D721Med (cell line): ENCODE results near the gene SYTL3.

ENCODE experiments used
- DNase-seq: peaks from one replicate; pipeline ENCODE4 v3.0.0; 2011; ENCODE audit warnings: low spot score; ENCODE audit not compliant: insufficient read length
- FAIRE-seq: peaks from 2 replicates; lab custom pipeline; 2011; peaks lifted over from hg19 to GRCh38; lab: Jason Lieb, UNC
- CTCF ChIP-seq: IDR thresholded peaks from 2 replicates; pipeline ENCODE4 v1.5.1; 2012; ENCODE audit warnings: mild to moderate bottlenecking, control low read depth; ENCODE audit not compliant: insufficient read depth; ENCODE audit errors: missing control alignments

Gene SYTL3

DNA sequence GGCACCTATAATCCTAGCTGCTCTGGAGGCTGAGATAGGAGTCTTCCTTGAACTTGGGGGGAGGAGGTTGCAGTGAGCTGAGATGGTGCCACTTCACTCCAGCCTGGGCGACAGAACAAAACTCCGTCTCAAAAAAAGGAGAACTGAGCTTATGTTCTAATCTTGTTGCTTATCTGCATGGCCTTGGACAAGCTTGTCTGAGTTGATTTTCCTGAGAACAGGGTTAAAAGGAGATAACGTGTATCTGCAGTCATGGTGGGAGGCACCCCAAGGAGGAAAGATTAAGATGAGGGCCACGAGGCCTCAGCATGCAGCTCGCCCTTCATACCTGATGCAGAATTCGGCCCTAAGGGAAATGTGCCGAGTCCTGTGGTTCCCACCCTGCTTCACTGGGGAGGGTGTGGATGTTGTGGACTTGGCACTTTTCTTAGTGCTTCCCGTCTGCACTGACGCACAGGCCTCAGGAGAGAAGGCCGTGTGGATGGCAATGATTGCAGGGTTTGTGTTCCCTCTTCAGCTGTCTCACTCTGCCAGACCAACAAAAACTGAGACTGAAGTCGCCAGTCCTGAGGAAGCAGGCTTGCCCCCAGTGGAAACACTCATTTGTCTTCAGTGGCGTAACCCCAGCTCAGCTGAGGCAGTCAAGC lies 113.1 kb downstream of the SYTL3 start:
- FAIRE-seq (no peak), DNase-seq (no peak)
- no peak for TF ChIP-seq CTCF

- DNase-seq (no peak), FAIRE-seq (no peak)
- no peak for TF ChIP-seq CTCF
These were observed 113.8 kb downstream of the SYTL3 start for GRCh38 chr6:158763434-158764182.

- TF ChIP-seq CTCF = no peak
- DNase-seq (no peak), FAIRE-seq (no peak)
These were observed 114.5 kb downstream of the SYTL3 start for GRCh38 chr6:158764183-158764849.

DNA sequence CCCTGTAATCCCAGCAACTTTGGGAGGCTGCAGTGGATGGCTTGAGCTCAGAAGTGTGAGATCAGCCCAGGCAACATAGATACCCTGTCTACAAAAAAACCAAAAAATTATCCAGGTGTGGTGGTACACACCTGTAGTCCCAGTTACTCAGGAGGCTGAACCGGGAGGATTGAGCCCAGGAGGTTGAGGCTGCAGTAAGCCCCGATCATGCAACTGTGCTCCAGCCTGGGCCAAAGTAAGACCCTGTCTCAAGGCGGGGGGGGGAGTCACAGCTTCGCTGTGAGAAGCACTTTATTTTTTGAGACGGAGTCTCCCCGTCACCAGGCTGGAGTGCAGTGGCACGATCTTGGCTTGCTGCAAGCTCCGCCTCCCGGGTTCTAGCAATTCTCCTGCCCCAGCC lies 115.1 kb downstream of the SYTL3 start:
- FAIRE-seq = no peak
- no peak for TF ChIP-seq CTCF
- DNase-seq = no peak

DNA sequence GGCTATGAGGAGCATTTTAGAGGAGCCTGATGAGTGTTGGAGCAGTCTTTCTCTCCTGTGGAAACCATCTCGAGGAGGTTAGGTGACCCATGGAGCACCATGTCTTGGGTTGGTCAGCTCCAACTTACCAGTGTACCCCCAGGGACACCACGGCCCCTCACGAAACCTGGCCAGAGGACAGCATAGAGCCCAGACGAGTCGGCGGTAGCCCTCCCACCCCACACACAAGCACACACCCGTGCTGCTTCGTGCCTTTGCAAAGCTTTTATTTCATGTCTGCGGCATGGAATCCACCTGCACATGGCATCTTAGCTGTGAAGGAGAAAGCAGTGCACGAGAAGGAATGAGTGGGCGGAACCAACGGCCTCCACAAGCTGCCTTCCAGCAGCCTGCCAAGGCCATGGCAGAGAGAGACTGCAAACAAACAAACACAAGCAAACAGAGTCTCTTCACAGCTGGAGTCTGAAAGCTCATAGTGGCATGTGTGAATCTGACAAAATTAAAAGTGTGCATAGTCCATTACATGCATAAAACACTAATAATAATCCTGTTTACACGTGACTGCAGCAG lies 115.7 kb downstream of the SYTL3 start:
- FAIRE-seq (no peak), DNase-seq (no peak)
- TF ChIP-seq CTCF = no peak

- DNase-seq = no peak
- no peak for TF ChIP-seq CTCF
- no peak for FAIRE-seq
These were observed 117.0 kb downstream of the SYTL3 start for GRCh38 chr6:158766621-158767455.
